ENCODE measurements around the gene RGS7.

Gene RGS7

GRCh38 chr1:240962086-240962485, 394.9 kb downstream of the RGS7 start:
- H3K27ac ChIP-seq, result no peak overlapping the region
- DNase-seq (ENCODE audit: low spot score), result no peak
- ChIA-PET CTCF (interaction anchor here (1.3 kb wide), 1 partner anchor 11 kb away, joined by 3 read pairs; no protein-coding TSS in a partner anchor), POLR2A (ENCODE audit: low non-redundant PET) (no interaction called here)
- TF ChIP-seq CTCF (conservative IDR thresholded peaks at IDR 0.05; ENCODE audit: low read depth), result no peak

- ChIA-PET POLR2A (ENCODE audit: low non-redundant PET) (no interaction called here), CTCF (no interaction called here)
- no peak for TF ChIP-seq CTCF (conservative IDR thresholded peaks at IDR 0.05; ENCODE audit: low read depth)
- H3K27ac ChIP-seq, result no peak overlapping the region
- no peak for DNase-seq (ENCODE audit: low spot score)
Observed at GRCh38 chr1:240956424-240956823, 400.6 kb downstream of the RGS7 start.

- TF ChIP-seq CTCF (conservative IDR thresholded peaks at IDR 0.05; ENCODE audit: low read depth), result no peak
- CTCF ChIA-PET, result no interaction called here
- DNase-seq (ENCODE audit: low spot score), result no peak
- no peak overlapping the region for H3K27ac ChIP-seq
- POLR2A ChIA-PET (ENCODE audit: low non-redundant PET), result no interaction called here
Observed at GRCh38 chr1:240956020-240956419, 401.0 kb downstream of the RGS7 start.

GRCh38 chr1:240947438-240948224, 409.4 kb downstream of the RGS7 start:
- ChIA-PET POLR2A (ENCODE audit: low non-redundant PET) (no interaction called here), CTCF (interaction anchor here (0.6 to 0.8 kb wide), 3 partner anchors 10 to 248 kb away, joined by 3 to 5 read pairs (median 3); no protein-coding TSS in a partner anchor)
- TF ChIP-seq CTCF (conservative IDR thresholded peaks at IDR 0.05; ENCODE audit: low read depth), result no peak
- H3K27ac ChIP-seq, result no peak overlapping the region
- DNase-seq (ENCODE audit: low spot score), result no peak

- no peak overlapping the region for H3K27ac ChIP-seq
- TF ChIP-seq CTCF (conservative IDR thresholded peaks at IDR 0.05; ENCODE audit: low read depth), result peak; percentile 36
- ChIA-PET CTCF (interaction anchor here (0.6 to 1.0 kb wide), 5 partner anchors 16 to 1169 kb away, joined by 3 to 6 read pairs (median 3); no protein-coding TSS in a partner anchor), POLR2A (ENCODE audit: low non-redundant PET) (no interaction called here)
- peak; percentile 49 for DNase-seq (ENCODE audit: low spot score)
Observed at GRCh38 chr1:240946926-240947325, 410.1 kb downstream of the RGS7 start.

GRCh38 chr1:240942901-240943300, 414.1 kb downstream of the RGS7 start:
- CTCF ChIA-PET, result no interaction called here
- no peak for DNase-seq (ENCODE audit: low spot score)
- TF ChIP-seq CTCF (conservative IDR thresholded peaks at IDR 0.05; ENCODE audit: low read depth), result no peak
- POLR2A ChIA-PET (ENCODE audit: low non-redundant PET), result no interaction called here
- no peak overlapping the region for H3K27ac ChIP-seq
